22Rv1 (cell line): ENCODE data around the gene ZNF135.

Source experiments
- CTCF ChIP-seq: fragments of 450-650 bp; IDR thresholded peaks from 2 replicates; pipeline ENCODE4 v1.5.1; 2017; ENCODE audit warnings: mild to moderate bottlenecking
- ZFX ChIP-seq: fragments of 450-650 bp; IDR thresholded peaks from 2 replicates; pipeline ENCODE4 v1.6.1; 2017; ENCODE audit warnings: antibody characterized with exemption, borderline replicate concordance

DNA sequence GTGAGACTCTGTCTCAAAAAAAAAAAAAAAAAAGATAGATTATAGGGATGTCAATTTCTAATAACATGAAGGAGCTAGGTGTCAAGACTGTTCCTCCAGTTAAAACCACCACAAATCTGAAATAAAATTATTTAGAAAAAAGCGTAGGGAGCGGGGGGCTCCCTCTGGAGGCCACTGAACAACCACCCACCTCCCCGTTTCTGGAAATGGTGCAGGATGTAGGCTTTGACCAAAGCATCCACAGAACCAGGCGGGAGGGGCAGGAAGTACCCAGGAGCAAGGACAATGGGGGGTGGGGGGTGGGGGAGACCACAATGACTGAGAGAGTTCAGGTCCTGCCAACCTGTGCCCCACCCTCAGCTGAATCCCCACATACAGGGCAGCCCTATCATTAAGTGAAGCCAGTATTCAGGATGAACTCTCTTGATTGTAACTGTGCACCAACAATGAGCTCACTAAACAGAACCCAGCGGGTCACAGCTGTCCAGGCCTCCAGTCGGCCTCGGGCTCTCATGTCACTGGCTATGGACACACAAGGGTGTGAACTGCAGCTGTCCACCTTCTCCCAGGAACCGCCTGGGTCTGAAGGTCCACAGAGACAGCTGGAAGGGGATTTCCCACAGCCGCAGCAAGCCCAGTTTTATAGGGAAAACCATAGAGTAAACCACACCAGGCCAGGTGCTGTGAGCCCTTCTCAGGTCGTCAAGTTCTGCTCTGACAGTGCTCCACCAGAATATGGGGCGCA lies 32.3 kb downstream of the ZNF135 start:
- TF ChIP-seq CTCF = no peak
- no peak for TF ChIP-seq ZFX
